Immature natural killer cell (primary cell): ENCODE results near the gene MDM2. TPM values are rescaled to one million over a fixed set of nuclear protein-coding genes. Genes with fewer than 3 reads are reported as not detected.
"Not testable (repeated sequence)": the region's sequence is repeated elsewhere in the genome, so short reads cannot be mapped to it uniquely, and the experiment has no call there.

Source experiments
- DNase-seq, 3 donors: peaks; one replicate each; pipeline ENCODE4 v3.0.0; 2022; ENCODE audit warnings: mixed read lengths in 1 of 3
- H3K27ac Mint-ChIP-seq, 6 donors: one replicate each; pipeline ENCODE4 v1.8.0; 2020; ENCODE audit warnings: mixed read lengths in 6 of 6, mild to moderate bottlenecking in 5 of 6, inconsistent platforms in 4 of 6, moderate library complexity in 3 of 6
- H3K27me3 Mint-ChIP-seq, 3 donors: one replicate each; pipeline ENCODE4 v1.8.0; 2020 to 2021; ENCODE audit warnings: low read depth in 3 of 3, mild to moderate bottlenecking in 3 of 3, mixed read lengths in 3 of 3, moderate library complexity in 3 of 3, inconsistent platforms in 1 of 3
- H3K36me3 Mint-ChIP-seq, 3 donors: one replicate each; pipeline ENCODE4 v1.8.0; 2020; ENCODE audit warnings: mixed read lengths in 3 of 3, inconsistent platforms in 2 of 3, mild to moderate bottlenecking in 2 of 3
- H3K4me1 Mint-ChIP-seq, 2 donors: one replicate each; pipeline ENCODE4 v1.8.0; 2020; ENCODE audit warnings: inconsistent platforms in 2 of 2, mild to moderate bottlenecking in 2 of 2, mixed read lengths in 2 of 2, moderate library complexity in 1 of 2
- H3K4me3 Mint-ChIP-seq, 5 donors: one replicate each; pipeline ENCODE4 v1.8.0; 2020; ENCODE audit warnings: mild to moderate bottlenecking in 5 of 5, mixed read lengths in 5 of 5, inconsistent platforms in 3 of 5, moderate library complexity in 3 of 5
- H3K9me3 Mint-ChIP-seq, 6 donors: one replicate each; pipeline ENCODE4 v1.8.0; 2020; ENCODE audit warnings: mild to moderate bottlenecking in 6 of 6, mixed read lengths in 6 of 6, inconsistent platforms in 4 of 6, moderate library complexity in 3 of 6
- polyA plus RNA-seq, 3 donors: library from polyadenylated mRNA; unstranded; fragments of 300-500 nt; fragmentation: Illumina TruSeq; gene quantifications; one replicate each; pipeline ENCODE4 v1.2.3, GENCODE V29; 2021

The MDM2 gene
- polyA plus RNA-seq, 3 donors from 2014 or later: 18.2 to 33.5 (median 19.9) TPM

GRCh38 chr12:68815232-68815927 is 7.4 kb downstream of the MDM2 start:
- H3K27me3 Mint-ChIP-seq: no peaks in the 10 kb centered on the region
- peaks cover 7 to 23% (median 18%) of the 10 kb centered on the region in 3 donors for H3K36me3 Mint-ChIP-seq
- peaks cover 28 to 73% of the 10 kb centered on the region in 2 donors for H3K4me1 Mint-ChIP-seq
- no peak for DNase-seq
- H3K4me3 Mint-ChIP-seq: peak overlapping the region in 1 of 5 donors; percentile 26
- no peaks in the 10 kb centered on the region for H3K9me3 Mint-ChIP-seq
- H3K27ac Mint-ChIP-seq: peak overlapping the region; percentile 4 to 83 (median 26)

- H3K4me1 Mint-ChIP-seq: peaks cover 23 to 72% of the 10 kb centered on the region in 2 donors
- H3K27ac Mint-ChIP-seq: peak overlapping the region in 2 of 6 donors; percentile 31 to 54
- no peak for DNase-seq
- peaks cover 1 to 22% (median 19%) of the 10 kb centered on the region in 3 donors for H3K36me3 Mint-ChIP-seq
- H3K4me3 Mint-ChIP-seq: no peak overlapping the region
- H3K9me3 Mint-ChIP-seq: no peaks in the 10 kb centered on the region
- H3K27me3 Mint-ChIP-seq: no peaks in the 10 kb centered on the region
Observed at GRCh38 chr12:68815928-68816800, 8.2 kb downstream of the MDM2 start.

GRCh38 chr12:68819481-68819880 is 11.5 kb downstream of the MDM2 start:
- not testable (repeated sequence) for H3K4me3 Mint-ChIP-seq, DNase-seq, H3K9me3 Mint-ChIP-seq, H3K27ac Mint-ChIP-seq, H3K27me3 Mint-ChIP-seq
- Mint-ChIP-seq H3K4me1 (peaks cover 14 to 70% of the 10 kb centered on the region in 2 donors), H3K36me3 (peaks cover 7 to 34% (median 23%) of the 10 kb centered on the region in 3 donors)

GRCh38 chr12:68821357-68822188 is 13.6 kb downstream of the MDM2 start:
- peaks cover 0 to 2% (median 2%) of the 10 kb centered on the region in 3 donors for H3K27me3 Mint-ChIP-seq
- peaks cover 5 to 51% of the 10 kb centered on the region in 2 donors for H3K4me1 Mint-ChIP-seq
- H3K36me3 Mint-ChIP-seq: peaks cover 13 to 40% (median 21%) of the 10 kb centered on the region in 3 donors
- no peak for DNase-seq
- peak overlapping the region in 4 of 6 donors; percentile 34 to 74 (median 63) for H3K27ac Mint-ChIP-seq
- H3K9me3 Mint-ChIP-seq: no peaks in the 10 kb centered on the region
- H3K4me3 Mint-ChIP-seq: no peak overlapping the region

GRCh38 chr12:68823696-68824095 is 15.7 kb downstream of the MDM2 start:
- Mint-ChIP-seq H3K27ac (peak overlapping the region in 5 of 6 donors; percentile 4 to 28 (median 15)), H3K4me1 (peaks cover 5 to 46% of the 10 kb centered on the region in 2 donors), H3K36me3 (peaks cover 13 to 41% (median 26%) of the 10 kb centered on the region in 3 donors), H3K27me3 (peaks cover 0 to 2% (median 2%) of the 10 kb centered on the region in 3 donors), H3K4me3 (no peak overlapping the region), H3K9me3 (no peaks in the 10 kb centered on the region)
- no peak for DNase-seq

GRCh38 chr12:68824131-68824530 is 16.2 kb downstream of the MDM2 start:
- DNase-seq: no peak
- H3K27me3 Mint-ChIP-seq: peaks cover 0 to 2% (median 2%) of the 10 kb centered on the region in 3 donors
- peaks cover 13 to 38% (median 24%) of the 10 kb centered on the region in 3 donors for H3K36me3 Mint-ChIP-seq
- H3K27ac Mint-ChIP-seq: peak overlapping the region in 2 of 6 donors; percentile 6 to 28
- H3K4me3 Mint-ChIP-seq: no peak overlapping the region
- peaks cover 5 to 42% of the 10 kb centered on the region in 2 donors for H3K4me1 Mint-ChIP-seq
- no peaks in the 10 kb centered on the region for H3K9me3 Mint-ChIP-seq

- H3K27ac Mint-ChIP-seq: no peak overlapping the region
- peaks cover 4 to 37% of the 10 kb centered on the region in 2 donors for H3K4me1 Mint-ChIP-seq
- no peaks in the 10 kb centered on the region for H3K9me3 Mint-ChIP-seq
- H3K36me3 Mint-ChIP-seq: peaks cover 13 to 35% (median 22%) of the 10 kb centered on the region in 3 donors
- H3K4me3 Mint-ChIP-seq: no peak overlapping the region
- no peak for DNase-seq
- peaks cover 0 to 2% (median 2%) of the 10 kb centered on the region in 3 donors for H3K27me3 Mint-ChIP-seq
Observed at GRCh38 chr12:68824597-68825250, 16.7 kb downstream of the MDM2 start.

GRCh38 chr12:68825569-68826217 is 17.7 kb downstream of the MDM2 start:
- peaks cover 0 to 2% (median 2%) of the 10 kb centered on the region in 3 donors for H3K27me3 Mint-ChIP-seq
- H3K9me3 Mint-ChIP-seq: no peaks in the 10 kb centered on the region
- H3K4me1 Mint-ChIP-seq: peaks cover 9 to 35% of the 10 kb centered on the region in 2 donors
- no peak overlapping the region for H3K4me3 Mint-ChIP-seq
- no peak for DNase-seq
- peak overlapping the region in 3 of 6 donors; percentile 44 to 88 (median 75) for H3K27ac Mint-ChIP-seq
- peaks cover 19 to 40% (median 26%) of the 10 kb centered on the region in 3 donors for H3K36me3 Mint-ChIP-seq

- H3K27ac Mint-ChIP-seq: no peak overlapping the region
- H3K36me3 Mint-ChIP-seq: peaks cover 23 to 41% (median 29%) of the 10 kb centered on the region in 3 donors
Observed at GRCh38 chr12:68827895-68828671, 20.1 kb downstream of the MDM2 start.

GRCh38 chr12:68828672-68829068 is 20.7 kb downstream of the MDM2 start:
- no peak for DNase-seq
- peaks cover 5 to 17% of the 10 kb centered on the region in 2 donors for H3K4me1 Mint-ChIP-seq
- no peaks in the 10 kb centered on the region for H3K9me3 Mint-ChIP-seq
- H3K27ac Mint-ChIP-seq: peak overlapping the region in 1 of 6 donors; percentile 50
- peaks cover 24 to 40% (median 30%) of the 10 kb centered on the region in 3 donors for H3K36me3 Mint-ChIP-seq
- H3K4me3 Mint-ChIP-seq: no peak overlapping the region
- H3K27me3 Mint-ChIP-seq: peaks cover 0 to 2% (median 2%) of the 10 kb centered on the region in 3 donors

More at GRCh38 chr12:68827895-68828671, 20.1 kb downstream of the MDM2 start:
- Mint-ChIP-seq H3K4me1 (peaks cover 6 to 23% of the 10 kb centered on the region in 2 donors), H3K27me3 (peaks cover 0 to 2% (median 2%) of the 10 kb centered on the region in 3 donors), H3K9me3 (no peaks in the 10 kb centered on the region), H3K4me3 (no peak overlapping the region)
- DNase-seq: no peak

GRCh38 chr12:68831272-68831671 is 23.3 kb downstream of the MDM2 start:
- Mint-ChIP-seq H3K9me3 (no peaks in the 10 kb centered on the region), H3K27me3 (no peaks in the 10 kb centered on the region), H3K36me3 (peaks cover 14 to 31% (median 26%) of the 10 kb centered on the region in 3 donors), H3K4me3 (no peak overlapping the region), H3K4me1 (peaks cover 11 to 20% of the 10 kb centered on the region in 2 donors), H3K27ac (peak overlapping the region in 1 of 6 donors; percentile 40)
- no peak for DNase-seq
